Activated naive CD8-positive, alpha-beta T cell treated with anti-CD3 and anti-CD28 coated beads, Interleukin-2, amount 50 U/mL, for 24 hours (primary cell): ENCODE measurements around the gene IL22RA1.
A peak's percentile ranks its signal among the peaks of the same experiment; 100 is the strongest.

Source experiments
- ATAC-seq: fragments of 150-1000 bp; cut with Tn5 transposase; one replicate; pipeline ENCODE4 v1.10.0; 2021
- DNase-seq: peaks from one replicate; pipeline ENCODE4 v3.0.0; 2021
- H3K27ac Mint-ChIP-seq: one replicate; pipeline ENCODE4 v1.8.0; 2021; ENCODE audit warnings: mild to moderate bottlenecking, mixed read lengths
- H3K27me3 Mint-ChIP-seq: one replicate; pipeline ENCODE4 v1.8.0; 2021; ENCODE audit warnings: mixed read lengths
- H3K36me3 Mint-ChIP-seq: one replicate; pipeline ENCODE4 v1.8.0; 2021; ENCODE audit warnings: low read depth, mixed read lengths
- H3K4me1 Mint-ChIP-seq: one replicate; pipeline ENCODE4 v1.8.0; 2021; ENCODE audit warnings: mixed read lengths
- H3K4me3 Mint-ChIP-seq: one replicate; pipeline ENCODE4 v1.8.0; 2021; ENCODE audit warnings: mild to moderate bottlenecking, moderate library complexity, mixed read lengths
- H3K9me3 Mint-ChIP-seq: one replicate; pipeline ENCODE4 v1.8.0; 2021; ENCODE audit warnings: mixed read lengths

Gene IL22RA1

DNA sequence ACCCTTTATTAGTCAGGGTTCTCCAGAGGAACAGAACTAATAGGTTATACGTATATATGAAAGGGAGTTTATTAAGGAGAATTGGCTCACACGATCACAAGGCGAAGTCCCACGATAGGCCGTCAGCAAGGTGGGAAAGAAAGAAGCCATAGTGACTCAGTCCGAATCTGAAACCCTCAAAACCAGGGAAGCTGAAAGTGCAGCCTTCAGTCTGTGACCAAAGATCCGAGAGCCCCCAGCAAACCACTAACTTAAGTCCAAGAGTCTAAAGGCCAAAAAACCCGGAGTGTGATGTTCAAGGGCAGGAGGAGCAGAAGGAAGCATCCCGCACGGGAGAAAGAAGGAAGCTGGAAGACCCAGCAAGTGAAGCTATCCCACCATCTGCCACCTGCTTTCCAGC is 34.2 kb upstream of the IL22RA1 start:
- H3K27ac Mint-ChIP-seq = no peak overlapping the region
- ATAC-seq (no peak), DNase-seq (no peak)
- H3K36me3 Mint-ChIP-seq = peaks cover 1% of the 10 kb centered on the region
- H3K4me1 Mint-ChIP-seq = no peaks in the 10 kb centered on the region
- H3K9me3 Mint-ChIP-seq = no peaks in the 10 kb centered on the region
- H3K27me3 Mint-ChIP-seq = no peaks in the 10 kb centered on the region
- no peak overlapping the region for H3K4me3 Mint-ChIP-seq

DNA sequence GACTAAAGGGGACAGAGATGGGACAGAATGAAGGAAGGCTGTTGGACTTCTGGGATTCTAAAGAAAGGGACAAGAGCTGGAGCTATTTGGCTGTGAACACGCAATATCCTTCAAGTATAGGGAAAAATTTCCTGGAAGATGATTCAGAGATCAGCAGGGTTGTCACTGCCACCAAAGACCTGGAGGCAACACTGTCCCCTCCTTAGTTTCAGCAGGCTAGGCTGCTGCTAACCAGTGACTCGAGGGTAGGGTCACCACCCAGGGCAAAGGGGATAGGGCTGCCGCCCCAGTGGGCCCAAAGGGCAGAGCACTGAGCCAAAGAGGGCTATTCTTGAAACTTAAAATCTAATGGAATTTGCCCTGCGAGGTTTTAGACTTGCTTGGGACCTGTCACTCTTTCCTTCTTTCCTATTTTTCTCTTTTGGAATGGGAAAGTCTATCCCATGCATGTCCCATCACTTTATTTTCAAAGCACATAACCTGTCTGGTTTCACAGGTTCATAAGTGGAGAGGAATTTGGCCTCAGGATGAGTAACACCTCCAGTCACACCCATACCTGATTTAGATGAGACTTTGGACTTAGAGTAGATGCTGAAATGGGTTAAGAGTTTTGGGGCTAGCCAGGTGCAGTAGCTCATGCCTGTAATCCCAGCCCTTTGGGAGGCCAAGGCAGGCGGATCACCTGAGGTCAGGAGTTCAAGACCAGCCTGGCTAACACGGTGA is 32.3 kb upstream of the IL22RA1 start:
- H3K4me1 Mint-ChIP-seq = no peaks in the 10 kb centered on the region
- H3K36me3 Mint-ChIP-seq = peaks cover 1% of the 10 kb centered on the region
- peak overlapping the region; percentile 2 for H3K27ac Mint-ChIP-seq
- no peaks in the 10 kb centered on the region for H3K27me3 Mint-ChIP-seq
- DNase-seq = no peak
- H3K4me3 Mint-ChIP-seq = no peak overlapping the region
- no peaks in the 10 kb centered on the region for H3K9me3 Mint-ChIP-seq
- ATAC-seq = no peak

DNA sequence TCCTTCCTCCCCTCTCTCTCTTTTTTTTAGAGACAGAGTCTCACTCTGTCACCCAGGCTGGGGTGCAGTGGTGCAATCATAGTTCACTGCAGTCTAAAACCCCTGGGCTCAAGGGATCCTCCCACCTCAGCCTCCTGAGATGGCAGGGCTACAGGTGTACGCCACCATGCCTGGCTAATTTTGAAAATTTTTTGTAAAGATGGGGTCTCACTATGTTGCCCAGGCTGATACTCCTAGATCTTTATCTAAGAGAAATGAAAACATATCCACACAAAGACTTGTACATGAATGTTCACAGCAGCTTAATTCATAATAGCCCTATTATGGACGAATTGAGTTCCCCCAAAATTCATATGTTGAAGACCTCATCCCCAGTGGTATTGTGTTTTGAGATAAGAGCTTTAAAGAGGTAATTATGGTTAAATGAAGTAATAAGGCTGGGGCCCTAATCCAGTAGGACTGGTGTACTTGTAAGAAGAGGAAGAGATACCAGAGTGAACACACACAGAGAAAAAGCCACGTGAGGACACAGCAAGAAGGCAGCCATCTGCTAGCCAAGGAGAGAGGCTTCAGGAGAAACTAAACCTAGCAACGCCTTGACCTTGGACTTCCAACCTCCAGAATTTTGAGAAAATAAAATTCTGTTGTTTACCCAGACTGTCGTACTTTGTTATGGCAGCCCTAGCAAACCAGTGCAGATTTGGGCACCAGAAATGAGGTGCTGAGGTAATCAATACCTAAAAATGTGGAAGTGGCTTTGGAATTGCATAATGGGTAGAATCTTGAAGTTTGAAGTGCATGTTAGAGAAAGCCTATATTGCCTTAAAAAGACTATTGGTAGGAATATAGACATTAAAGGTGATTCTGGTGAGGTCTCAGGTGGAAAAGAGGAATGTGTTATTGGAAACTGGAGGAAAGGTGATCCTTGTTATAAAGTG is 31.0 kb upstream of the IL22RA1 start:
- H3K9me3 Mint-ChIP-seq = no peaks in the 10 kb centered on the region
- peaks cover 1% of the 10 kb centered on the region for H3K36me3 Mint-ChIP-seq
- DNase-seq (no peak), ATAC-seq (no peak)
- no peaks in the 10 kb centered on the region for H3K27me3 Mint-ChIP-seq
- no peak overlapping the region for H3K4me3 Mint-ChIP-seq
- H3K4me1 Mint-ChIP-seq = no peaks in the 10 kb centered on the region
- no peak overlapping the region for H3K27ac Mint-ChIP-seq

DNA sequence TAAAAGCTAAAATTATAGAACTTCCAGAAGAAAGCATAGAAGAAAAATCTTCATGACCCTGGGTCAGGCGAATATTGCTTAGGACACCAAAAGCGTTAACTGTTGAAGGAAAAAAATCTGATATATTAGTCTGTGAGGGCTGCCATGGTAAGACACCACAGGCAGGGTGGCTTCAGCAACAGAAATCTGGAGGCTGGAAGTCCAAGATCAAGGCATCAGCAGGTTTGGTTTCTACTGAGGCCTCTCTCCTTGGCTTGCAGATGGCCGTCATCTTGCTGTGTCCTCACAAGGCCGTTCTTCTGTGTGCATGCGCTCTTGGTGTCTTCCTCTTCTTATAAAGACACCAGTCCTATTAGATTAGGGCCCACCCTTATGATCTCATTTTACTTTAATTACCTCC is 29.7 kb upstream of the IL22RA1 start:
- DNase-seq (no peak), ATAC-seq (no peak)
- peaks cover 6% of the 10 kb centered on the region for H3K36me3 Mint-ChIP-seq
- no peaks in the 10 kb centered on the region for H3K27me3 Mint-ChIP-seq
- no peaks in the 10 kb centered on the region for H3K4me1 Mint-ChIP-seq
- no peak overlapping the region for H3K27ac Mint-ChIP-seq
- H3K9me3 Mint-ChIP-seq = no peaks in the 10 kb centered on the region
- no peak overlapping the region for H3K4me3 Mint-ChIP-seq

DNA sequence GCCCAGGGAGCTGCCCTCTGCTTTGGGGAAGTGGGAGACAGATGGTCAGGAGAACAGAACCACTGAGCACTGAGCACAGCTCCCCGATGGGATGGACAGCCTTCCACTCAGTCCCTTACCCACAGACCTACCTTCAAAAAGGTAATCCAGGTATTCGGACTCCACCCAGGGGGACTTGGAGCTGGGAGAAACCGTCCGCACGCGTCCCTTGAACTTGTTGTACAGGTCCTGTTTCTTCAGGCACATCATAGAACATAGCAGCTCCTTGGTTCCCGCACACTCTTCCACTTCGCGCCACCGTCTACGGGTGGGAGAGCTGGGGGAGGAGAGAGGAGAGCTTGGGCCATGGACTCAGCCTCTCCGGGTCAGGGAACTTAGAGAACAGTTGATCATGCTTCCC is 26.3 kb upstream of the IL22RA1 start:
- no peaks in the 10 kb centered on the region for H3K27me3 Mint-ChIP-seq
- H3K27ac Mint-ChIP-seq = no peak overlapping the region
- no peak overlapping the region for H3K4me3 Mint-ChIP-seq
- DNase-seq (no peak), ATAC-seq (no peak)
- H3K4me1 Mint-ChIP-seq = no peaks in the 10 kb centered on the region
- no peaks in the 10 kb centered on the region for H3K9me3 Mint-ChIP-seq
- peaks cover 11% of the 10 kb centered on the region for H3K36me3 Mint-ChIP-seq

DNA sequence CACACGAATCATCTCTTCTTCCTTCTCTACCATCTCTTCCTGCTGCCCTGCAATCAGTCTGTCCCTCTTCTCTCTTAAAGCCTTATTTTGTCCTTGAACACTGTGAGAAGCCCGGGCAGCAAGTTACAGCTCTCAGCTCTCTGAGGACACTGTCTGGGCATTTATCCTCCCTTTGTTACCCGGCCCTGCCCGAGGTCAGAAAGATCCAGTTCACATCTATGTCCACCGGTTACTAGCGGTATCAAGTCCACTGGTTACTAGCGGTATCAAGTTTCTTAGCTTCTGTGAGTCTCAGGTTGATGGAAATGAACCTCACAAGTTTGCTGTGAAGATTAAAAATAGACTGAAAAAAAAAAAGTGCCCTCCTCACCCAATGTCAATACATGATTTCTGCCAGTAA is 25.3 kb upstream of the IL22RA1 start:
- DNase-seq = no peak
- ATAC-seq = no peak
- Mint-ChIP-seq H3K27ac (no peak overlapping the region), H3K36me3 (peaks cover 11% of the 10 kb centered on the region), H3K9me3 (no peaks in the 10 kb centered on the region), H3K4me1 (no peaks in the 10 kb centered on the region), H3K27me3 (no peaks in the 10 kb centered on the region), H3K4me3 (no peak overlapping the region)

DNA sequence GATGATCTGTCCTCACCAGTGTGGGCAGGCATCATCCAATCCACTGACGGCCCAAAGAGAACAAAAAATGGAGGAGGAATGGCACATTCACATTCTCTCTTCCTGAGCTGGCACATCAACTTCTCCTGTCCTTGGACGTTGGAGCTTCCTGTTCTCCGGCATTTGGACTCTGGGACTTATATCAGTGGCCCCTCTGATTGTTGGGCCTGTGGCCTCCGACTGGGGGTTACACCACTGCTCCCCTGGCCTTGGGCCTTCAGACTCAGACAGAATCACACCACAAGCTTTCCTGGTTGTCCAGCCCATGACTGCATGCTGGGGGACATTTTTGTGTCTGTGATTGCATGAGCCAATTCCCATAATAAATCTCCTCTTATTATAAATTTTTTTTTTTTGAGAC is 24.1 kb upstream of the IL22RA1 start:
- DNase-seq (no peak), ATAC-seq (no peak)
- H3K9me3 Mint-ChIP-seq = no peaks in the 10 kb centered on the region
- H3K4me1 Mint-ChIP-seq = no peaks in the 10 kb centered on the region
- H3K27me3 Mint-ChIP-seq = no peaks in the 10 kb centered on the region
- H3K27ac Mint-ChIP-seq = no peak overlapping the region
- H3K36me3 Mint-ChIP-seq = peaks cover 11% of the 10 kb centered on the region
- no peak overlapping the region for H3K4me3 Mint-ChIP-seq

DNA sequence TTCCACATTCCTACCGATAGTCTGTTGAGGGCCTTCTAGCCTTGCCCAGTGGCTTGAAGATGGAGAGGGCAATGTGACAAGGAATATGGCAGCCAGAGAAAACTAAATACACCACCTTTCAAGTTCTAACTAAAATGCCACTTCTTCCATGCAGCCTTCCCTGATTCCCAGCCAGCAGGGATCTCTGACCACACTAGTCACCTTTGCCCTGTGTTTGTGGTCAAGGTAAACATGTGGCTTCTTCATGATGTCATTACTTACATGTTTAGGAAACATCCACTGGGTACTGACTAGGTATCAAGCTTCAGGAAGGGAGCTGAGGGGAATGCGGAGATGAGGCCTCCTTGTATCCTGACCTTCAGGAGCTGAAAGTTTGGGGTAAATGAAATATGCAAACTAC is 22.6 kb upstream of the IL22RA1 start:
- DNase-seq (no peak), ATAC-seq (no peak)
- Mint-ChIP-seq H3K27me3 (no peaks in the 10 kb centered on the region), H3K9me3 (no peaks in the 10 kb centered on the region), H3K36me3 (peaks cover 11% of the 10 kb centered on the region), H3K4me3 (no peak overlapping the region), H3K27ac (no peak overlapping the region), H3K4me1 (no peaks in the 10 kb centered on the region)

DNA sequence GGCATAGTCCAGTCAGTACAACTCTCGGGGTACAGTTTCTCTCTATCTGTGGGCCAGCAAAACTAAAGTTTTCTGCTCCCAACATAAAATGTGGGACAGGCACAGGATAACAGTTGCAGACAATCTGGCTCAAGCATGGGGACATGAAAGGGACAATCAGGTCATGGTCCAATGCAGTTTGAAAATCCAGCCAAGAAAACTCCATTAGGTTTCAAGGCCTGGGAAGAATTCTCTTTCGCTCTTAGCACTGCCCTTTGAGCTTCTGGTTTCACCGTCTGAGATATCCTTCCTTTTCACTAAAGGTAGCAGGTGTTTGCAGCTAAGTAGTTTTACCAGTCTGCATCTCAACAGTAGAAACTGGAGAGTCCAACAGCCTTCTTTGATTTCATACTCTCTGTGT is 21.1 kb upstream of the IL22RA1 start:
- Mint-ChIP-seq H3K9me3 (no peaks in the 10 kb centered on the region), H3K4me3 (no peak overlapping the region), H3K27me3 (no peaks in the 10 kb centered on the region), H3K36me3 (peaks cover 11% of the 10 kb centered on the region), H3K27ac (no peak overlapping the region), H3K4me1 (no peaks in the 10 kb centered on the region)
- DNase-seq (no peak), ATAC-seq (no peak)

DNA sequence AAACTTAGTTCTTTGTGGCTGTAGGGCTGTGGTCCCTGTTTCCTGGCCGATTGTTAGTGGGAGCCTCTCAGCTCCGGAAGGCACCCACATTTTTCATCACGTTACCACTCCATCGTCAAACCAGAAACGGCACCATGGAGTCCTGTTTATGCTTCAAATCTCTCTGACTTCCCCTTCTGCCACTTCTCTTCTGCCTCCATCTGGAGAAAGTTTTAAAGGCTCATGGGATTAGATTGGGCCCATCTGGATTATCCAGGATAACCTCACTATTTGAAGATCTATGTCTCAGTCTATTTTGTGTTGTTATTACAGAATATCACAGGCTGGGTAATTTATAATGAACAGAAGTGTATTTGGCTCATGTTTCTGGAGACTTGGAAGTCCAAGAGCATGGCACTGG is 19.3 kb upstream of the IL22RA1 start:
- Mint-ChIP-seq H3K27me3 (no peaks in the 10 kb centered on the region), H3K4me1 (no peaks in the 10 kb centered on the region), H3K4me3 (no peak overlapping the region), H3K27ac (peak overlapping the region; percentile 3), H3K36me3 (peaks cover 8% of the 10 kb centered on the region), H3K9me3 (no peaks in the 10 kb centered on the region)
- DNase-seq (no peak), ATAC-seq (no peak)

DNA sequence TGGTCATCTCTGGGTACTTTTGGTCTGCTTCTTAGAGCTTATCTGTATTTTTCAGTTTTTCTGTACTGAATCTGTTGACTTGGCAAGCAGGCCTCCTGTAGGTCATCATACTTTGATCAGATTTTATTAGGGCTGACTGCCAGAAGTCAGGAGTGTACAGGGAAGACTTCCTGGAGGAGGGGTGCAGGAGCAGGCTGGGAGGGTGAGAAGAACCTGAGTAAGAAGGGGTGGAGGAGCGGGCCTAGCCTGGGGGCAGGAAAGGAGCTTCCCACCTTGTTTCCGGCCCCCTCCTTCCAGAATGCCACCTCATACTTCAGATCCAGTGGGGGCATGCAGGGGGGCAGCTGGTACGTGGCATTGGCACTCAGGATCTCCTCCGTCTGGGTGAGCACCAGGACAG is 18.3 kb upstream of the IL22RA1 start:
- Mint-ChIP-seq H3K9me3 (no peaks in the 10 kb centered on the region), H3K36me3 (peaks cover 8% of the 10 kb centered on the region), H3K27me3 (no peaks in the 10 kb centered on the region), H3K4me1 (no peaks in the 10 kb centered on the region), H3K27ac (no peak overlapping the region), H3K4me3 (no peak overlapping the region)
- DNase-seq (no peak), ATAC-seq (no peak)

DNA sequence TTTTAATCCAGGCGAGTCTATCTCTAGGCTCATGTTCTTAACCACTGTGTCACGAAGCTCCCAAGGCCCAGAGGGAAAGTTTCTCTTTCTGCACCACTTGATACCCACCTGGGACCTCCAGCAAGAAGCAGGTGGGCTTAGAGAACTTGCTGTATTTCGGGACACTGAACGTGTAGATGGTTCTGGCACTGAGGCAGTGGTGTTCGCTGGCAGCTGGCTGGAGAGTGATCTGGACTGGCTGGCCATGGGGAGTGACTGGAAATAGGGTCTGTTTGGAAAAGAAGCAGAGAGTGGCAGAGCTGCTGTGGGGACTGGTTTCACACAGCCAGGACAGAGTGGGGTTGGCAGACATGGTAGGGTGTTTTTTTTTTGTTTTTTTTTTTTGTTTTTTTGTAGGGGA is 16.4 kb upstream of the IL22RA1 start:
- ATAC-seq = no peak
- Mint-ChIP-seq H3K27me3 (no peaks in the 10 kb centered on the region), H3K36me3 (peaks cover 2% of the 10 kb centered on the region), H3K9me3 (no peaks in the 10 kb centered on the region), H3K4me3 (no peak overlapping the region), H3K4me1 (no peaks in the 10 kb centered on the region), H3K27ac (no peak overlapping the region)
- no peak for DNase-seq

DNA sequence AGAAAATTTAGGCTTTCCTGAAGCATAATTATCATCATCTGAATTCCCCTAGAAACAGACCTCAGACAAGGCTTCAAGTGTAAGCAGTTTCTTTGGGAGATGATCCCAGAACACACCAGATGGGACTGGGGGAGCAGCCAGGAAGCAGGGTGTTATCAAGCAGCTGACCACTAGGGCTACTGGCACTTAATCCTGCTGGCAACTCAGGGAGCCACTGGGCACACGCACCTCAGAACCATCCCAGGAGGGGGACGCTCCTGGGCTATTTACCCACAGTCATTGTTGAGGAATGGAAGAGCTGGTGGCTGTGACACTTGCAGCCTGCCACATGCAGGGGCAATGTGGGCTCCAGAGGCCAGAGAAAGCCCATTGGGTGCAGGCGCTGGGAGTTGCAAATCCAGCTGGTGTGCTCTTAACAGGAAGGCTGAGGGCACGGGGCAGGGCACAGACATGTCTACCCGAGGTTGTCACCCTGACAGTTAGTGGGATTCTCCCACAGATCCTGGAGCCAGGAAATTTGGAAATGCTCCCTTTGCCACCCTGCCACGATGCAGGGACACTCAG is 15.1 kb upstream of the IL22RA1 start:
- H3K9me3 Mint-ChIP-seq = no peaks in the 10 kb centered on the region
- no peak overlapping the region for H3K27ac Mint-ChIP-seq
- peaks cover 2% of the 10 kb centered on the region for H3K36me3 Mint-ChIP-seq
- ATAC-seq (no peak), DNase-seq (no peak)
- no peak overlapping the region for H3K4me3 Mint-ChIP-seq
- H3K4me1 Mint-ChIP-seq = no peaks in the 10 kb centered on the region
- peaks cover 3% of the 10 kb centered on the region for H3K27me3 Mint-ChIP-seq

DNA sequence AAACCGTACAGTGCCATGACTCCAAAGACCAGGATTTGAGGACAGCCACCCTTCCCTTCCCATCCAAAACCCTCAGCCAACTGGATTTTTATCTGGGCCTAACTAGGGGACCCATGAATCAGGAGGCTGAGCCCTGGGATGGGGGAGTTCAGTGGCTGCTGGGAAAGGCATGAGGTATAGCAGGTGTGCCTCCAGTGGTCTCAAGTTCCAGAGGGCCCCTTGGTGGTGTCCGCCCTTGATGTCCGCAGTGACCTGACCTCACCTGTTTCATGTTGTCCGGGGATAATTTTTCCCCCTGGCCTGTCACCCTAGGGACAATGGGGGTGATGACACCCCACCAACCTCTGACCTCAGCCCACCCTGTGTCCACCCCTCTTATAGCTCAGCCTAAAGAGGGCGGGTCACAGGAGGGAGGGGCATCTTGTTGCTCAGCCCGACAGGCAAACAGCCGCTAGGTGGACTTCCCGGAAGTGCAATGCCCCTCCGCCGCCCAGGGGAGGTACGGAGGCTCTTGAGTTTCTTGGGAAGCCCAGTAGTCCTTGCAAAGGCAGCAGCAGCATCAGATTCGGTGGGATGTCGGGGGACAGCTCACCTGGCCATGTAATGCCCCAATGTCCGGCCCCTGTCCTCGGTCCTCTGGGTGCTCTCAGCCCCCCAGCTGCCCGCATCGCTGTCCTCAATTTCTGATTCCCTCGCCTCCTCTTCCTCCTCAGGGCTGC is 13.8 kb upstream of the IL22RA1 start:
- Mint-ChIP-seq H3K4me1 (no peaks in the 10 kb centered on the region), H3K4me3 (no peak overlapping the region), H3K27ac (no peak overlapping the region), H3K27me3 (peaks cover 16% of the 10 kb centered on the region), H3K9me3 (no peaks in the 10 kb centered on the region), H3K36me3 (peaks cover 2% of the 10 kb centered on the region)
- ATAC-seq = no peak
- no peak for DNase-seq
